ENCODE measurements around the gene ITGB8.

ITGB8 gene

GRCh38 chr7:20358106-20358505 is 27.4 kb downstream of the ITGB8 start:
- TF ChIP-seq CTCF (conservative IDR thresholded peaks at IDR 0.05; ENCODE audit: low read length): no peak
- H3K4me3 ChIP-seq (ENCODE audit: low read length): no peak overlapping the region
- no peak for DNase-seq (ENCODE audit: low read depth)

- DNase-seq (ENCODE audit: low read depth): no peak
- no peak for TF ChIP-seq CTCF (conservative IDR thresholded peaks at IDR 0.05; ENCODE audit: low read length)
- no peak overlapping the region for H3K4me3 ChIP-seq (ENCODE audit: low read length)
Measured at GRCh38 chr7:20358762-20359282, 28.1 kb downstream of the ITGB8 start.

GRCh38 chr7:20359341-20359963 is 28.8 kb downstream of the ITGB8 start:
- TF ChIP-seq CTCF (conservative IDR thresholded peaks at IDR 0.05; ENCODE audit: low read length): no peak
- DNase-seq (ENCODE audit: low read depth): peak; percentile 78
- no peak overlapping the region for H3K4me3 ChIP-seq (ENCODE audit: low read length)

GRCh38 chr7:20362574-20363253 is 32.0 kb downstream of the ITGB8 start:
- no peak for TF ChIP-seq CTCF (conservative IDR thresholded peaks at IDR 0.05; ENCODE audit: low read length)
- no peak for DNase-seq (ENCODE audit: low read depth)
- no peak overlapping the region for H3K4me3 ChIP-seq (ENCODE audit: low read length)

GRCh38 chr7:20364571-20365196 is 34.0 kb downstream of the ITGB8 start:
- DNase-seq (ENCODE audit: low read depth): no peak
- TF ChIP-seq CTCF (conservative IDR thresholded peaks at IDR 0.05; ENCODE audit: low read length): no peak
- no peak overlapping the region for H3K4me3 ChIP-seq (ENCODE audit: low read length)

- DNase-seq (ENCODE audit: low read depth): peak; percentile 30
- H3K4me3 ChIP-seq (ENCODE audit: low read length): no peak overlapping the region
- no peak for TF ChIP-seq CTCF (conservative IDR thresholded peaks at IDR 0.05; ENCODE audit: low read length)
Measured at GRCh38 chr7:20365486-20365885, 34.8 kb downstream of the ITGB8 start.

All from AG10803 (cell line).